Limb (tissue), 2 donors: ENCODE measurements around the gene ZDHHC23.

Experiments
- DNase-seq, 2 donors: peaks; one replicate each; pipeline ENCODE4 v3.0.0-alpha.2; 2016; ENCODE audit errors: extremely low spot score in 2 of 2

Gene ZDHHC23

DNA sequence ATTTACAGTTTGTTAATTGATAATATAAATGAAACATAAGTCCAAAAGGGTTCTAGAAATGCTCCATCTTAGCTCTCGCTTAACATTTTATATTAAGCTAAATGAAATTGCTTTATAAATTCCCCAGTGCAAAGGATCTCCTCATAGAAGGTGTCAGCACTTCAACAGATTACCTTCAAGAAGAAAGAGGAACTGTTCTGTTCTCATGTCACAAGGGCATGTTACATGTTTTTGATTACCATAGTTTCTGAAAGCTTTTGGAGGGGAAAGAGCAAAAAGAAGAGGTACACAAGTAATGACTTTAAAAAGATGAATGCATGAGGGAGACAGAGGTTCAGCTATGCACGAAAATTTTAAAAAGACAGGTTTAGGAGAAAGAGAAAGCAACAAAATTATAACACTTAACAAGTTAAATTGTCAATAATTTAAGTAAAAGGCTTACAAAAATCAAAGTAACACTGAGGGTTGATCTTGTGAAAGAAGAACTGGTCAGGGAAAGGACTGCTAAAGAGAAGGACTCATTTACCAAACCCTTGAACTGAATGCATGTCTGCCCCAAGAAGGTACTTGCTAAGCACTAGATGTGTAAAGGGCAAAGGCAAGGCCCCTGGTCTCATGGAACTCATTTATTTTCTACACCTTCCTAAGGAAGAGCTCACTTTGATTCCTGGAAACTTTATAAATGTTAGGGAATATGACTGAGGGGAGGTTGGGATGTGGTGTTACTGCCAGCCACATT is 63.4 kb downstream of the ZDHHC23 start:
- DNase-seq, result no peak
